ENCODE measurements around the gene CGB8.

- TF ChIP-seq, protein P1, sequence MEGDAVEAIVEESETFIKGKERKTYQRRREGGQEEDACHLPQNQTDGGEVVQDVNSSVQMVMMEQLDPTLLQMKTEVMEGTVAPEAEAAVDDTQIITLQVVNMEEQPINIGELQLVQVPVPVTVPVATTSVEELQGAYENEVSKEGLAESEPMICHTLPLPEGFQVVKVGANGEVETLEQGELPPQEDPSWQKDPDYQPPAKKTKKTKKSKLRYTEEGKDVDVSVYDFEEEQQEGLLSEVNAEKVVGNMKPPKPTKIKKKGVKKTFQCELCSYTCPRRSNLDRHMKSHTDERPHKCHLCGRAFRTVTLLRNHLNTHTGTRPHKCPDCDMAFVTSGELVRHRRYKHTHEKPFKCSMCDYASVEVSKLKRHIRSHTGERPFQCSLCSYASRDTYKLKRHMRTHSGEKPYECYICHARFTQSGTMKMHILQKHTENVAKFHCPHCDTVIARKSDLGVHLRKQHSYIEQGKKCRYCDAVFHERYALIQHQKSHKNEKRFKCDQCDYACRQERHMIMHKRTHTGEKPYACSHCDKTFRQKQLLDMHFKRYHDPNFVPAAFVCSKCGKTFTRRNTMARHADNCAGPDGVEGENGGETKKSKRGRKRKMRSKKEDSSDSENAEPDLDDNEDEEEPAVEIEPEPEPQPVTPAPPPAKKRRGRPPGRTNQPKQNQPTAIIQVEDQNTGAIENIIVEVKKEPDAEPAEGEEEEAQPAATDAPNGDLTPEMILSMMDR (IDR thresholded peaks at IDR 0.05): no peak
- TF ChIP-seq POLR2AphosphoS5 (IDR thresholded peaks at IDR 0.05) (no peak), POLR2A (IDR thresholded peaks at IDR 0.05) (no peak), EP300 (IDR thresholded peaks at IDR 0.05) (no peak)
These were observed 28.6 kb downstream of the CGB8 start for GRCh38 chr19:49020342-49020741.
